ENCODE data around the gene SUSD6.

- TF ChIP-seq POLR2A (IDR thresholded peaks at IDR 0.05) (no peak), CTCF (IDR thresholded peaks at IDR 0.05) (no peak)
Measured at GRCh38 chr14:69610874-69611171, 573 bp upstream of the SUSD6 start.
